CD14-positive monocyte (primary cell): Measurements from ENCODE around the gene RALA. TPM values are rescaled to one million over a fixed set of nuclear protein-coding genes. Genes with fewer than 3 reads are reported as not detected.

Source experiments
- DNase-seq, 3 donors: peaks; one replicate each; pipeline ENCODE4 v3.0.0-alpha.2; 2011 to 2022
- H2AFZ ChIP-seq: 2 replicates; pipeline ENCODE4 v1.6.0; 2012; ENCODE audit warnings: mild to moderate bottlenecking, low read depth, low read length, inconsistent platforms; ENCODE audit not compliant: insufficient read depth, poor library complexity, severe bottlenecking
- H3K27ac ChIP-seq, 2 donors: 1 replicate in 1 of 2; 2 replicates in 1 of 2; pipeline ENCODE4 v1.5.1; 2012 to 2013; ENCODE audit warnings: low read length in 2 of 2, control low read depth in 1 of 2, inconsistent platforms in 1 of 2, low read depth in 1 of 2, mild to moderate bottlenecking in 1 of 2
- H3K27me3 ChIP-seq, 2 donors: one replicate each; pipeline versions ENCODE4 v1.6.0 to v1.6.1; 2011 to 2013; ENCODE audit warnings: low read length in 2 of 2; ENCODE audit not compliant: control insufficient read depth in 2 of 2, insufficient read depth in 2 of 2
- H3K36me3 ChIP-seq, 2 donors: replicated peaks in 1 of 2; 1 replicate in 1 of 2; 2 replicates in 1 of 2; pipeline versions ENCODE4 v1.5.1 to v1.6.1; 2012 to 2013; ENCODE audit warnings: low read length in 2 of 2, control low read depth in 1 of 2, inconsistent platforms in 1 of 2, mild to moderate bottlenecking in 1 of 2; ENCODE audit not compliant: insufficient read depth in 2 of 2, control insufficient read depth in 1 of 2
- H3K4me1 ChIP-seq, 2 donors: 1 replicate in 1 of 2; 2 replicates in 1 of 2; pipeline versions ENCODE4 v1.5.1 to v1.6.1; 2012 to 2013; ENCODE audit warnings: low read length in 2 of 2, control low read depth in 1 of 2, inconsistent platforms in 1 of 2, mild to moderate bottlenecking in 1 of 2, moderate library complexity in 1 of 2; ENCODE audit not compliant: insufficient read depth in 2 of 2, control insufficient read depth in 1 of 2
- H3K4me2 ChIP-seq: replicated peaks from 2 replicates; pipeline ENCODE3; 2012; ENCODE audit warnings: low read length, moderate library complexity, mild to moderate bottlenecking; ENCODE audit not compliant: poor library complexity, severe bottlenecking; ENCODE audit errors: extremely low read depth
- H3K4me3 ChIP-seq, 3 experiments: fragments of 200-600 bp in 1 of 3; sonication (generic) in 1 of 3; replicated peaks in 1 of 3; 1 replicate in 2 of 3; 2 replicates in 1 of 3; pipeline ENCODE4 v1.5.1; 2011 to 2013; ENCODE audit warnings: low read length in 3 of 3, mild to moderate bottlenecking in 3 of 3, control low read depth in 2 of 3, low read depth in 2 of 3, inconsistent platforms in 1 of 3, moderate library complexity in 1 of 3
- H3K79me2 ChIP-seq: 2 replicates; pipeline ENCODE4 v1.6.0; 2012; ENCODE audit warnings: mild to moderate bottlenecking, control low read depth, inconsistent platforms, low read length, moderate library complexity; ENCODE audit not compliant: insufficient read depth
- H3K9ac ChIP-seq: 2 replicates; pipeline ENCODE4 v1.6.0; 2017; ENCODE audit warnings: low read length, mild to moderate bottlenecking; ENCODE audit not compliant: insufficient read depth, poor library complexity, severe bottlenecking
- H3K9me3 ChIP-seq, 2 donors: replicated peaks in 1 of 2; 1 replicate in 1 of 2; 2 replicates in 1 of 2; pipeline versions ENCODE4 v1.5.1 to v1.6.1; 2012 to 2013; ENCODE audit warnings: low read length in 2 of 2, control low read depth in 1 of 2; ENCODE audit not compliant: control insufficient read depth in 1 of 2, insufficient read depth in 1 of 2
- H4K20me1 ChIP-seq: 2 replicates; pipeline ENCODE4 v1.6.0; 2012; ENCODE audit warnings: mild to moderate bottlenecking, low read length, control low read depth, moderate library complexity; ENCODE audit not compliant: insufficient read depth
- H3K27ac Mint-ChIP-seq, 7 donors: one replicate each; pipeline ENCODE4 v1.8.0; 2020; ENCODE audit warnings: mild to moderate bottlenecking in 7 of 7, mixed read lengths in 7 of 7, moderate library complexity in 6 of 7, inconsistent platforms in 2 of 7
- H3K27me3 Mint-ChIP-seq, 3 donors: one replicate each; pipeline ENCODE4 v1.8.0; 2021 to 2022; ENCODE audit warnings: low read depth in 3 of 3, mild to moderate bottlenecking in 3 of 3, mixed read lengths in 3 of 3, moderate library complexity in 3 of 3, inconsistent platforms in 1 of 3
- H3K36me3 Mint-ChIP-seq, 2 donors: one replicate each; pipeline ENCODE4 v1.8.0; 2020; ENCODE audit warnings: mixed read lengths in 2 of 2, inconsistent platforms in 1 of 2, mild to moderate bottlenecking in 1 of 2
- H3K4me1 Mint-ChIP-seq: one replicate; pipeline ENCODE4 v1.8.0; 2020; ENCODE audit warnings: mild to moderate bottlenecking, mixed read lengths
- H3K4me3 Mint-ChIP-seq, 2 donors: one replicate each; pipeline ENCODE4 v1.8.0; 2020; ENCODE audit warnings: mild to moderate bottlenecking in 2 of 2, mixed read lengths in 2 of 2, moderate library complexity in 1 of 2
- H3K9me3 Mint-ChIP-seq, 7 donors: one replicate each; pipeline ENCODE4 v1.8.0; 2020 to 2022; ENCODE audit warnings: mixed read lengths in 7 of 7, mild to moderate bottlenecking in 6 of 7, moderate library complexity in 6 of 7, inconsistent platforms in 2 of 7
- CTCF ChIP-seq: fragments of 200-600 bp; IDR thresholded peaks from one replicate; pipeline ENCODE4 v1.8.0; 2022; ENCODE audit warnings: antibody characterized with exemption, mild to moderate bottlenecking
- WGBS: methylation state at CpG from one replicate; pipeline ENCODE4 v1.1.5; 2013; ENCODE audit warnings: missing lambda C conversion rate; ENCODE audit not compliant: insufficient coverage; 5-methylcytosine and 5-hydroxymethylcytosine counted together
- intact Hi-C, 2 donors: fragments of 100-400 bp; cut with micrococcal nuclease; formaldehyde crosslinking; loops; one replicate each; pipeline versions ENCODE4 v1.15.0 to v1.15.1; 2023
- polyA plus RNA-seq, 3 donors: library from polyadenylated mRNA; depleted of rRNA in 1 of 3; unstranded in 2 of 3; stranded (reverse) in 1 of 3; fragments of 300-500 nt in 2 of 3; fragments of >200 nt in 1 of 3; fragmentation: Illumina TruSeq in 2 of 3; gene quantifications; 1 replicate in 2 of 3; 2 replicates in 1 of 3; pipeline ENCODE4 v1.2.3, GENCODE V29; 2012 to 2021

The RALA gene
- polyA plus RNA-seq, 3 donors: 5.9 to 32.0 (median 30.8) TPM

GRCh38 chr7:39621784-39622411 lies 1.5 kb upstream of the RALA start:
- Histone ChIP-seq H3K9me3 (no peaks in the 10 kb centered on the region), H3K4me3 (peak overlapping the region in 1 of 3 experiments; percentile 84), H3K36me3 (no peaks in the 10 kb centered on the region), H3K4me2 (peak overlapping the region; percentile 88), H3K27ac (peak overlapping the region in 1 of 2 donors; percentile 94), H4K20me1 (peaks cover 15% of the 10 kb centered on the region), H3K79me2 (peaks cover 46% of the 10 kb centered on the region), H3K9ac (no peak overlapping the region), H2AFZ (no peak overlapping the region), H3K27me3 (no peaks in the 10 kb centered on the region), H3K4me1 (peaks cover 34% of the 10 kb centered on the region in 2 donors)
- Mint-ChIP-seq H3K36me3 (peaks cover 1 to 5% of the 10 kb centered on the region in 2 donors), H3K27ac (peak overlapping the region; percentile 79 to 97 (median 92)), H3K27me3 (peaks cover 0 to 4% (median 3%) of the 10 kb centered on the region in 3 donors), H3K4me3 (peak overlapping the region; percentile 83 to 87), H3K9me3 (no peaks in the 10 kb centered on the region), H3K4me1 (peaks cover 37% of the 10 kb centered on the region)
- no peak for TF ChIP-seq CTCF
- intact Hi-C loops: loop anchor here in 1 of 2 donors (5.0 kb wide), 2 partner anchors 40 to 110 kb away; no protein-coding TSS in a partner anchor
- peak; percentile 67 to 88 (median 84) for DNase-seq
- WGBS: 0% methylated on average over 1 of the region's 1 CpG

- Mint-ChIP-seq H3K36me3 (peaks cover 1 to 5% of the 10 kb centered on the region in 2 donors), H3K9me3 (no peaks in the 10 kb centered on the region), H3K27ac (peak overlapping the region; percentile 79 to 97 (median 93)), H3K4me1 (peaks cover 37% of the 10 kb centered on the region), H3K27me3 (peaks cover 0 to 3% (median 2%) of the 10 kb centered on the region in 3 donors), H3K4me3 (peak overlapping the region; percentile 83 to 87)
- DNase-seq: no peak
- H3K4me3 ChIP-seq: peak overlapping the region; percentile 65 to 84 (median 71)
- H3K9me3 ChIP-seq: no peaks in the 10 kb centered on the region
- peak overlapping the region; percentile 88 for H3K4me2 ChIP-seq
- TF ChIP-seq CTCF: no peak
- WGBS: 62% methylated on average over 8 of the region's 11 CpGs
- peaks cover 20% of the 10 kb centered on the region for H4K20me1 ChIP-seq
- H3K27ac ChIP-seq: peak overlapping the region; percentile 78 to 94
- peaks cover 34% of the 10 kb centered on the region in 2 donors for H3K4me1 ChIP-seq
- H3K79me2 ChIP-seq: peaks cover 53% of the 10 kb centered on the region
- intact Hi-C loops: loop anchor here in 1 of 2 donors (5.0 kb wide), 2 partner anchors 40 to 110 kb away; no protein-coding TSS in a partner anchor
- peak overlapping the region; percentile 93 for H3K9ac ChIP-seq
- H2AFZ ChIP-seq: peak overlapping the region; percentile 93
- no peaks in the 10 kb centered on the region for H3K27me3 ChIP-seq
- H3K36me3 ChIP-seq: no peaks in the 10 kb centered on the region
Observed at GRCh38 chr7:39622609-39623008, 763 bp upstream of the RALA start.
